Dendritic cell treated with granulocyte-macrophage colony-stimulating factor and Interleukin-4, amounts not matched to agents 40 ng/mL and 50 ng/mL, for 4 days (primary cell): ENCODE data around the gene TLL2.

Source experiments
- H3K27ac Mint-ChIP-seq: one replicate; pipeline ENCODE4 v1.8.0; 2022; ENCODE audit warnings: mild to moderate bottlenecking, mixed read lengths
- H3K27me3 Mint-ChIP-seq: one replicate; pipeline ENCODE4 v1.8.0; 2022; ENCODE audit warnings: mild to moderate bottlenecking, mixed read lengths
- H3K36me3 Mint-ChIP-seq: one replicate; pipeline ENCODE4 v1.8.0; 2022; ENCODE audit warnings: low read depth, mixed read lengths
- H3K4me1 Mint-ChIP-seq: one replicate; pipeline ENCODE4 v1.8.0; 2022; ENCODE audit warnings: low read depth, mixed read lengths
- H3K4me3 Mint-ChIP-seq: one replicate; pipeline ENCODE4 v1.8.0; 2022; ENCODE audit warnings: mild to moderate bottlenecking, moderate library complexity, mixed read lengths
- H3K9me3 Mint-ChIP-seq: one replicate; pipeline ENCODE4 v1.8.0; 2022; ENCODE audit warnings: mixed read lengths
- intact Hi-C: fragments of 100-400 bp; cut with micrococcal nuclease; formaldehyde crosslinking; loops from one replicate; pipeline ENCODE4 v1.15.0; 2022

TLL2 gene

GRCh38 chr10:96397902-96398301 is 115.8 kb downstream of the TLL2 start:
- Mint-ChIP-seq H3K27ac (no peak overlapping the region), H3K4me1 (peaks cover 7% of the 10 kb centered on the region), H3K9me3 (no peaks in the 10 kb centered on the region), H3K27me3 (peaks cover 57% of the 10 kb centered on the region), H3K4me3 (no peak overlapping the region), H3K36me3 (no peaks in the 10 kb centered on the region)
- intact Hi-C loops: loop anchor here (2.0 to 10.0 kb wide), 3 partner anchors 115 to 627 kb away; partner anchors contain the start of gene TLL2

GRCh38 chr10:96395931-96396877 is 117.5 kb downstream of the TLL2 start:
- Mint-ChIP-seq H3K27me3 (peaks cover 46% of the 10 kb centered on the region), H3K36me3 (no peaks in the 10 kb centered on the region), H3K4me3 (no peak overlapping the region), H3K9me3 (no peaks in the 10 kb centered on the region), H3K27ac (no peak overlapping the region), H3K4me1 (peaks cover 1% of the 10 kb centered on the region)
- intact Hi-C loops: loop anchor here (2.0 to 10.0 kb wide), 3 partner anchors 117 to 629 kb away; partner anchors contain the start of gene TLL2

GRCh38 chr10:96390460-96390864 is 123.3 kb downstream of the TLL2 start:
- Mint-ChIP-seq H3K4me1 (peaks cover 8% of the 10 kb centered on the region), H3K9me3 (no peaks in the 10 kb centered on the region), H3K27me3 (peaks cover 29% of the 10 kb centered on the region), H3K4me3 (no peak overlapping the region), H3K36me3 (no peaks in the 10 kb centered on the region), H3K27ac (no peak overlapping the region)
- intact Hi-C loops: loop anchor here (10.0 kb wide), 2 partner anchors 224 to 634 kb away; no protein-coding TSS in a partner anchor

GRCh38 chr10:96389785-96390184 is 123.9 kb downstream of the TLL2 start:
- peaks cover 8% of the 10 kb centered on the region for H3K4me1 Mint-ChIP-seq
- intact Hi-C loops: loop anchor here (10.0 kb wide), 2 partner anchors 225 to 635 kb away; no protein-coding TSS in a partner anchor
- H3K27me3 Mint-ChIP-seq: peaks cover 27% of the 10 kb centered on the region
- no peaks in the 10 kb centered on the region for H3K36me3 Mint-ChIP-seq
- H3K4me3 Mint-ChIP-seq: no peak overlapping the region
- no peak overlapping the region for H3K27ac Mint-ChIP-seq
- no peaks in the 10 kb centered on the region for H3K9me3 Mint-ChIP-seq

- intact Hi-C loops: no loop called here
- Mint-ChIP-seq H3K27ac (no peak overlapping the region), H3K9me3 (no peaks in the 10 kb centered on the region), H3K27me3 (peaks cover 19% of the 10 kb centered on the region), H3K36me3 (no peaks in the 10 kb centered on the region), H3K4me3 (no peak overlapping the region), H3K4me1 (peaks cover 8% of the 10 kb centered on the region)
Observed at GRCh38 chr10:96387601-96388000, 126.1 kb downstream of the TLL2 start.

- Mint-ChIP-seq H3K9me3 (no peaks in the 10 kb centered on the region), H3K4me1 (peaks cover 8% of the 10 kb centered on the region), H3K36me3 (no peaks in the 10 kb centered on the region), H3K27me3 (peaks cover 19% of the 10 kb centered on the region), H3K27ac (no peak overlapping the region), H3K4me3 (no peak overlapping the region)
- intact Hi-C loops: no loop called here
Observed at GRCh38 chr10:96387161-96387560, 126.6 kb downstream of the TLL2 start.

- Mint-ChIP-seq H3K27ac (no peak overlapping the region), H3K4me1 (peaks cover 19% of the 10 kb centered on the region), H3K36me3 (no peaks in the 10 kb centered on the region), H3K9me3 (no peaks in the 10 kb centered on the region), H3K27me3 (peaks cover 17% of the 10 kb centered on the region), H3K4me3 (no peak overlapping the region)
- intact Hi-C loops: no loop called here
Observed at GRCh38 chr10:96384506-96384905, 129.2 kb downstream of the TLL2 start.

- Mint-ChIP-seq H3K4me3 (no peak overlapping the region), H3K27me3 (peaks cover 2% of the 10 kb centered on the region), H3K9me3 (no peaks in the 10 kb centered on the region), H3K4me1 (peaks cover 12% of the 10 kb centered on the region), H3K27ac (no peak overlapping the region), H3K36me3 (no peaks in the 10 kb centered on the region)
- intact Hi-C loops: no loop called here
Observed at GRCh38 chr10:96380821-96381220, 132.9 kb downstream of the TLL2 start.

GRCh38 chr10:96379758-96380157 is 134.0 kb downstream of the TLL2 start:
- intact Hi-C loops: loop anchor here (5.0 to 10.0 kb wide), 2 partner anchors 133 to 175 kb away; partner anchors contain the start of gene TLL2
- Mint-ChIP-seq H3K27ac (no peak overlapping the region), H3K27me3 (peaks cover 6% of the 10 kb centered on the region)

GRCh38 chr10:96378741-96379140 is 135.0 kb downstream of the TLL2 start:
- Mint-ChIP-seq H3K4me3 (no peak overlapping the region), H3K27ac (no peak overlapping the region), H3K36me3 (no peaks in the 10 kb centered on the region), H3K27me3 (peaks cover 14% of the 10 kb centered on the region), H3K9me3 (no peaks in the 10 kb centered on the region), H3K4me1 (peaks cover 25% of the 10 kb centered on the region)
- intact Hi-C loops: loop anchor here (5.0 to 10.0 kb wide), 2 partner anchors 134 to 176 kb away; partner anchors contain the start of gene TLL2

More at GRCh38 chr10:96379758-96380157, 134.0 kb downstream of the TLL2 start:
- no peaks in the 10 kb centered on the region for H3K36me3 Mint-ChIP-seq
- H3K4me1 Mint-ChIP-seq: peaks cover 21% of the 10 kb centered on the region
- H3K9me3 Mint-ChIP-seq: no peaks in the 10 kb centered on the region
- H3K4me3 Mint-ChIP-seq: no peak overlapping the region

GRCh38 chr10:96377816-96378294 is 135.9 kb downstream of the TLL2 start:
- H3K4me3 Mint-ChIP-seq: no peak overlapping the region
- no peaks in the 10 kb centered on the region for H3K9me3 Mint-ChIP-seq
- H3K27ac Mint-ChIP-seq: no peak overlapping the region
- H3K27me3 Mint-ChIP-seq: peaks cover 20% of the 10 kb centered on the region
- intact Hi-C loops: loop anchor here (5.0 to 10.0 kb wide), 2 partner anchors 134 to 177 kb away; partner anchors contain the start of gene TLL2
- H3K36me3 Mint-ChIP-seq: no peaks in the 10 kb centered on the region
- H3K4me1 Mint-ChIP-seq: peaks cover 25% of the 10 kb centered on the region

GRCh38 chr10:96376483-96376882 is 137.2 kb downstream of the TLL2 start:
- Mint-ChIP-seq H3K4me1 (peaks cover 23% of the 10 kb centered on the region), H3K4me3 (no peak overlapping the region), H3K36me3 (no peaks in the 10 kb centered on the region), H3K27ac (no peak overlapping the region), H3K9me3 (no peaks in the 10 kb centered on the region), H3K27me3 (peaks cover 23% of the 10 kb centered on the region)
- intact Hi-C loops: loop anchor here (5.0 to 10.0 kb wide), 2 partner anchors 136 to 178 kb away; partner anchors contain the start of gene TLL2

GRCh38 chr10:96374985-96375830 is 138.5 kb downstream of the TLL2 start:
- H3K4me3 Mint-ChIP-seq: peak overlapping the region; percentile 73
- H3K9me3 Mint-ChIP-seq: no peaks in the 10 kb centered on the region
- H3K27me3 Mint-ChIP-seq: peaks cover 23% of the 10 kb centered on the region
- H3K36me3 Mint-ChIP-seq: no peaks in the 10 kb centered on the region
- H3K27ac Mint-ChIP-seq: no peak overlapping the region
- intact Hi-C loops: loop anchor here (5.0 to 10.0 kb wide), 2 partner anchors 137 to 180 kb away; partner anchors contain the start of gene TLL2
- H3K4me1 Mint-ChIP-seq: peaks cover 14% of the 10 kb centered on the region
